SU-DHL-6 (cell line): Measurements from ENCODE around the gene ADCYAP1R1.

ENCODE experiments used
- EZH2phosphoT487 ChIP-seq: fragments of 200-600 bp; sonication (generic), shearing (Covaris generic); conservative IDR thresholded peaks from 2 replicates; pipeline ENCODE4 v1.6.1; 2018; ENCODE audit warnings: mild to moderate bottlenecking, antibody characterized with exemption, low read length, moderate library complexity, mixed read lengths
- TF ChIP-seq, protein P1 (sequence below): fragments of 200-600 bp; sonication (generic); IDR thresholded peaks from one replicate; pipeline ENCODE4 v1.5.1; 2017; ENCODE audit warnings: antibody characterized with exemption, mild to moderate bottlenecking, low read length, moderate library complexity; ENCODE audit not compliant: insufficient read depth, poor library complexity, severe bottlenecking

DNA sequence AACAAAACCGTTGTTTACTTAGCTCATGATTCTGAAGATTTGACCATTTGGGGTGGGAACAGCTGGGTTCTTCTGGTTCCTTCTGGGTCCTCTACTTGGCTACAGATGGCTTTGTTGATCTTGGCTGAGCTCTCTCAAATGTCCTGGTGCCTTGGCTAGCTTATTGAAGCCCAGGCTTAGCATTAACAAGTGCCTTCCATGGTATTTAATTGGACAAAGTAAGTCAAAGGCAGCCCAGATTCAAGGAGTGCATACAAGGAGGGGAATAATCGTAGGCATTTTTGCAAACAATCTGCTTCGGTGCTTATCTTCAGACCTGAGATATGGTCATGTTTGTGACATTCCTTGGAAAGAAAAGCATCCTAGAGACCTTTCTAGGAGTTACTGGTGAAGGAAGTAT, 81.4 kb downstream of the ADCYAP1R1 start:
- TF ChIP-seq, protein P1, sequence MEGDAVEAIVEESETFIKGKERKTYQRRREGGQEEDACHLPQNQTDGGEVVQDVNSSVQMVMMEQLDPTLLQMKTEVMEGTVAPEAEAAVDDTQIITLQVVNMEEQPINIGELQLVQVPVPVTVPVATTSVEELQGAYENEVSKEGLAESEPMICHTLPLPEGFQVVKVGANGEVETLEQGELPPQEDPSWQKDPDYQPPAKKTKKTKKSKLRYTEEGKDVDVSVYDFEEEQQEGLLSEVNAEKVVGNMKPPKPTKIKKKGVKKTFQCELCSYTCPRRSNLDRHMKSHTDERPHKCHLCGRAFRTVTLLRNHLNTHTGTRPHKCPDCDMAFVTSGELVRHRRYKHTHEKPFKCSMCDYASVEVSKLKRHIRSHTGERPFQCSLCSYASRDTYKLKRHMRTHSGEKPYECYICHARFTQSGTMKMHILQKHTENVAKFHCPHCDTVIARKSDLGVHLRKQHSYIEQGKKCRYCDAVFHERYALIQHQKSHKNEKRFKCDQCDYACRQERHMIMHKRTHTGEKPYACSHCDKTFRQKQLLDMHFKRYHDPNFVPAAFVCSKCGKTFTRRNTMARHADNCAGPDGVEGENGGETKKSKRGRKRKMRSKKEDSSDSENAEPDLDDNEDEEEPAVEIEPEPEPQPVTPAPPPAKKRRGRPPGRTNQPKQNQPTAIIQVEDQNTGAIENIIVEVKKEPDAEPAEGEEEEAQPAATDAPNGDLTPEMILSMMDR, result no peak
- TF ChIP-seq EZH2phosphoT487, result no peak
